Measurements from ENCODE around the gene NEDD4. TPM values are rescaled to one million over a fixed set of nuclear protein-coding genes. Genes with fewer than 3 reads are reported as not detected.

NEDD4 gene
- total RNA-seq, 4 donors from 2014 or later, result 19.2 to 35.1 (median 23.1) TPM

DNA sequence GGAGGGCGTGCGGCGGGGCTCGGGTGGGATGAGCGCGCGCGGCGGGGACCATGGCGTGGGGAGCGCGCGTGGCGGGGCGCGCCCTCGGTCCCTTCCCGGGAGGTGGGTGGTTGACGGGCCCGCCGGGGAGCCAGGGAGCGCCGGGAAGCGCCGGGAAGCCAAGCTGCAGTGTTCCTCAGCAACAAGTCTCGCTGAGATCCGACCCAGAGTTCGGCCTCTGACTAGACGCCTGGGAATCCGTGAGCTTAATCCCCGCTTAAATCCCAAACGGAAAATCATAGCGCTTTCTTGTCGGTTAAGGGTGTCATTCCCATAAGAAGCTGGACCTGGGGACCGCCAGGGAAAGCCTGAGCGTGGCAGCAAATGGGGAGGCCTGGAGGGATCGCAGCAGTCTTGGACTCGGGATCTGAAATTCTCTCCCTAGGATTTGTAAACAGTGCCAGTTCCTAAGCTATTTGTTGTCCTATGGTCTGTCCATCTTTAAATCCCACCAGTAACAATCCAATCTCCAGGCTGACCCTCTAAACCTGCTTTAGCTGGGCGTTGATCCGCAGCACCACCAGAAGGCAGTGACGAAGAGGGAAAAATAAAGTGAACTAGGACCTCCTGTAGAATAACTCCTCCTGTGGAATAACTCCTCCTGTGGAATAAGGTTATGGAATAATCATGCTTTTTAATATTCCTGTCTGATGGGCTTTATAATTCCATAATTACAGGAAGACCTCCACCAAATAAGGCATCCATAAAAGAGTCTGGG, 570 bp upstream of the NEDD4 start:
- 2% methylated on average over 5 of the region's 41 CpGs for WGBS
- Histone ChIP-seq H3K9me3 (no peaks in the 10 kb centered on the region), H3K27ac (replicated peaks in 1 of 4) (peak overlapping the region; percentile 92 to 97 (median 95)), H3K27me3 (no peaks in the 10 kb centered on the region), H3K36me3 (no peaks in the 10 kb centered on the region), H3K4me3 (peak overlapping the region; percentile 80 to 95 (median 84)), H3K4me1 (peaks cover 3 to 34% (median 27%) of the 10 kb centered on the region in 4 donors)
- no peak for DNase-seq (ENCODE audit: extremely low spot score)
- TF ChIP-seq, protein P1, sequence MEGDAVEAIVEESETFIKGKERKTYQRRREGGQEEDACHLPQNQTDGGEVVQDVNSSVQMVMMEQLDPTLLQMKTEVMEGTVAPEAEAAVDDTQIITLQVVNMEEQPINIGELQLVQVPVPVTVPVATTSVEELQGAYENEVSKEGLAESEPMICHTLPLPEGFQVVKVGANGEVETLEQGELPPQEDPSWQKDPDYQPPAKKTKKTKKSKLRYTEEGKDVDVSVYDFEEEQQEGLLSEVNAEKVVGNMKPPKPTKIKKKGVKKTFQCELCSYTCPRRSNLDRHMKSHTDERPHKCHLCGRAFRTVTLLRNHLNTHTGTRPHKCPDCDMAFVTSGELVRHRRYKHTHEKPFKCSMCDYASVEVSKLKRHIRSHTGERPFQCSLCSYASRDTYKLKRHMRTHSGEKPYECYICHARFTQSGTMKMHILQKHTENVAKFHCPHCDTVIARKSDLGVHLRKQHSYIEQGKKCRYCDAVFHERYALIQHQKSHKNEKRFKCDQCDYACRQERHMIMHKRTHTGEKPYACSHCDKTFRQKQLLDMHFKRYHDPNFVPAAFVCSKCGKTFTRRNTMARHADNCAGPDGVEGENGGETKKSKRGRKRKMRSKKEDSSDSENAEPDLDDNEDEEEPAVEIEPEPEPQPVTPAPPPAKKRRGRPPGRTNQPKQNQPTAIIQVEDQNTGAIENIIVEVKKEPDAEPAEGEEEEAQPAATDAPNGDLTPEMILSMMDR (IDR thresholded peaks at IDR 0.05), result no peak
- no peak for TF ChIP-seq POLR2AphosphoS5 (IDR thresholded peaks at IDR 0.05)
- no peak for TF ChIP-seq EP300 (IDR thresholded peaks at IDR 0.05)
- no peak for TF ChIP-seq POLR2A (IDR thresholded peaks at IDR 0.05; ENCODE audit: low read depth)
- intact Hi-C loops (cut with DNase I), result loop anchor here (5.0 kb wide), 1 partner anchor 58 kb away; no protein-coding TSS in a partner anchor

GRCh38 chr15:55992769-55993110, 672 bp downstream of the NEDD4 start:
- intact Hi-C loops (cut with DNase I), result loop anchor here (5.0 kb wide), 1 partner anchor 60 kb away; no protein-coding TSS in a partner anchor
- 2% methylated on average over 9 of the region's 9 CpGs for WGBS

DNA sequence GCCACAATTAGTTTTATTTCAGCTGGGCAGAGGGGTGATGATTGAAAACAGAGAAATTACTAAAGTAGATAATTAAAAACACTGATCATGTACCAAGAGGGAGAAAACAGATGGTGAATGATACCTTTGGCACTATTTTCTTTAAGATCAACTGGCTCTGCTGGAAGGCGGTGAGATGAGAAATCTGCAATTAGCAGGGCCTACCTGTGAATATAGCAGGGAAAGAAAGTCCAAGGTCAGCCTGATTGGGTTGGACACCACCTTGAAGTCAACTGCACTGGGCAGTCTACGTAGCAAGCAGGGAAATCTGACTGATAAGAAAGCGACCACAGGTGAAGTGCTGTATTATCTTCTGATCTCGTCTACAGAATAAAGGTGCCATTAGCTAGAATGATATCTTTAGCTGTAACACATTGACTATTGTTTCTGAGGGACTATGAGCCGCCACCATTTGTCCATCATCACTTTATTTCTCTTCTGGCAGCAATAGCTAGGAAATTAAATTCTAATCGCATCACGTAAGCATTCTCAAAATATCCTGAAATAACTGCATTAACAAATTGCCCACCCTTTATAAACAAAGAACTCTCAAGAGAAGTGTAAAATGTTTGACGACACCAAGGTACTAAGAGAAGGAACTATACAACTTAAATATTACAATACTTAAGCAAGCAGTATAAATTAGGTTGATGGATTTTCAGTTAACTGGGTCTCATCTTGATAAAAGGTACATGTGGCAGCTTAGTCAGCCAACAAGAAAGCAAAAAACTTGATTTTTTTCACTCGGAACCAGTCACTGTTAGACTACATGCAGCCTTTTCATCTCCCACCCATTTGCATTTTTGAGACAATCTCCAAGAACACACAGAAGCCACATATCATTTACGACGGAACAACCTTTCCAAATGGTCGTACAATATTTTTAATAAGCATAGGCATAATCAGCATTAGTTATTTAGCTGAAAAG, 1.3 kb downstream of the NEDD4 start:
- intact Hi-C loops (cut with DNase I), result loop anchor here (5.0 kb wide), 1 partner anchor 60 kb away; no protein-coding TSS in a partner anchor
- Histone ChIP-seq H3K9me3 (no peaks in the 10 kb centered on the region), H3K4me1 (peaks cover 3 to 34% (median 27%) of the 10 kb centered on the region in 4 donors), H3K27me3 (no peaks in the 10 kb centered on the region), H3K36me3 (no peaks in the 10 kb centered on the region), H3K4me3 (peak overlapping the region; percentile 80 to 95 (median 84)), H3K27ac (replicated peaks in 1 of 4) (peak overlapping the region; percentile 92 to 97 (median 95))
- 38% methylated on average over 12 of the region's 12 CpGs for WGBS
- DNase-seq (ENCODE audit: extremely low spot score), result no peak
- TF ChIP-seq POLR2AphosphoS5 (IDR thresholded peaks at IDR 0.05) (no peak), EP300 (IDR thresholded peaks at IDR 0.05) (no peak), POLR2A (IDR thresholded peaks at IDR 0.05; ENCODE audit: low read depth) (no peak)
- TF ChIP-seq, protein P1 (IDR thresholded peaks at IDR 0.05), result no peak

More at GRCh38 chr15:55992769-55993110, 672 bp downstream of the NEDD4 start:
- no peaks in the 10 kb centered on the region for H3K9me3 ChIP-seq
- peaks cover 3 to 34% (median 27%) of the 10 kb centered on the region in 4 donors for H3K4me1 ChIP-seq
- peak overlapping the region; percentile 80 to 95 (median 84) for H3K4me3 ChIP-seq
- TF ChIP-seq POLR2AphosphoS5 (IDR thresholded peaks at IDR 0.05) (no peak), POLR2A (IDR thresholded peaks at IDR 0.05; ENCODE audit: low read depth) (no peak)
- TF ChIP-seq, protein P1 (IDR thresholded peaks at IDR 0.05), result no peak
- DNase-seq (ENCODE audit: extremely low spot score), result no peak
- no peaks in the 10 kb centered on the region for H3K36me3 ChIP-seq
- H3K27ac ChIP-seq (replicated peaks in 1 of 4), result peak overlapping the region; percentile 92 to 97 (median 95)
- no peaks in the 10 kb centered on the region for H3K27me3 ChIP-seq

DNA sequence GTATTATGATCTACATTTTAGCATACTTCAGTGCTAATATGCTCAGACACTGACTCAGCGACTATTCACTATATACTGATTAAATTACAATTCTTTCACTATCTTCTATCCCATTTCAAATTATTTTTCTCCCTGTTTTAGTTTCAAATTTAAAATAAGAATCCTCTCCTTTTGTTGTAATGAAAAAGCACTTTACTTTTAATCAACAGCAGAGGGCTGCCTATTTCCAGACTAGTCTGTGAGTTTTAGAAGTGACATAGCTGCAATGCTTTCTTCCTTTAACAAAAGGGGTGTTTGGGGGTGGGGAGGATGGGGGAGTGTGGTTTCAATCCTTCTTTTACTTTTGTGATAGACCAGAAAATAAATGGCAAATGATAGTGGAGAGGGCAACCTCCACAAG, 2.4 kb downstream of the NEDD4 start:
- no peak for DNase-seq (ENCODE audit: extremely low spot score)
- Histone ChIP-seq H3K4me3 (no peak overlapping the region), H3K36me3 (no peaks in the 10 kb centered on the region), H3K9me3 (no peaks in the 10 kb centered on the region), H3K27ac (replicated peaks in 1 of 4) (no peak overlapping the region), H3K27me3 (no peaks in the 10 kb centered on the region), H3K4me1 (peaks cover 3 to 34% (median 27%) of the 10 kb centered on the region in 4 donors)
- intact Hi-C loops (cut with DNase I), result loop anchor here (5.0 kb wide), 1 partner anchor 61 kb away; no protein-coding TSS in a partner anchor
- TF ChIP-seq POLR2A (IDR thresholded peaks at IDR 0.05; ENCODE audit: low read depth) (no peak), POLR2AphosphoS5 (IDR thresholded peaks at IDR 0.05) (no peak), EP300 (IDR thresholded peaks at IDR 0.05) (no peak)
- TF ChIP-seq, protein P1 (IDR thresholded peaks at IDR 0.05), result no peak
- WGBS, result 93% methylated on average over 1 of the region's 1 CpG

All from esophagus muscularis mucosa (tissue), 4 donors.